GM10266 (cell line): Measurements from ENCODE around the gene PLEKHA5.

Experiments used
- DNase-seq: peaks from one replicate; pipeline ENCODE4 v3.0.0; 2012; ENCODE audit errors: extremely low spot score
- CTCF ChIP-seq: IDR thresholded peaks from 2 replicates; pipeline ENCODE4 v1.5.1; 2012; ENCODE audit warnings: mild to moderate bottlenecking, low read depth; ENCODE audit not compliant: control insufficient read depth, insufficient read depth; ENCODE audit errors: missing control alignments

The PLEKHA5 gene

GRCh38 chr12:19200261-19200660, 70.7 kb downstream of the PLEKHA5 start:
- no peak for DNase-seq
- no peak for TF ChIP-seq CTCF

- TF ChIP-seq CTCF = no peak
- DNase-seq = no peak
These were observed 72.1 kb downstream of the PLEKHA5 start for GRCh38 chr12:19201661-19202060.

GRCh38 chr12:19203013-19203412, 73.5 kb downstream of the PLEKHA5 start:
- TF ChIP-seq CTCF = no peak
- DNase-seq = no peak

- no peak for TF ChIP-seq CTCF
- no peak for DNase-seq
These were observed 74.3 kb downstream of the PLEKHA5 start for GRCh38 chr12:19203539-19204506.

- no peak for DNase-seq
- TF ChIP-seq CTCF = no peak
These were observed 75.6 kb downstream of the PLEKHA5 start for GRCh38 chr12:19205120-19205519.

- DNase-seq = no peak
- no peak for TF ChIP-seq CTCF
These were observed 77.1 kb downstream of the PLEKHA5 start for GRCh38 chr12:19206493-19207077.

GRCh38 chr12:19208456-19208855, 78.9 kb downstream of the PLEKHA5 start:
- DNase-seq = no peak
- no peak for TF ChIP-seq CTCF
